Fibroblast of upper back skin (primary cell): ENCODE data around the gene CCDC137.
A peak's percentile ranks its signal among the peaks of the same experiment; 100 is the strongest.

Experiments used
- DNase-seq: peaks from one replicate; pipeline ENCODE4 v3.0.0-alpha.2; 2013

Gene CCDC137

DNA sequence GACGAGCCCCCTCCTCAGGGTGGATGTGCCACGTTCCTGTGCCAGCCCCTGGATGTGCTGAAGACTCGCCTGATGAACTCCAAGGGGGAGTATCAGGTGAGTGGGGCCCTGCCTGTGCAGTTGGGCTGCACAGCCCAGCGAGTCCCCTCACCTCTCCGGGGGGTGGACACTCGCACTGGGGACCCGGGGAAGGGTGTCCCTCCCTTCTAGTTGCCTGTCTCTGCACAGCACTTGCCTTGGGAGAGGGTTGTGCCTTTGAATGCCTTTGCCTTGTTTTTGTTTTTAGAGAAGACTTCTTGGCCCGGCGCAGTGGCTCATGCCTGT, 51.2 kb downstream of the CCDC137 start:
- no peak for DNase-seq

DNA sequence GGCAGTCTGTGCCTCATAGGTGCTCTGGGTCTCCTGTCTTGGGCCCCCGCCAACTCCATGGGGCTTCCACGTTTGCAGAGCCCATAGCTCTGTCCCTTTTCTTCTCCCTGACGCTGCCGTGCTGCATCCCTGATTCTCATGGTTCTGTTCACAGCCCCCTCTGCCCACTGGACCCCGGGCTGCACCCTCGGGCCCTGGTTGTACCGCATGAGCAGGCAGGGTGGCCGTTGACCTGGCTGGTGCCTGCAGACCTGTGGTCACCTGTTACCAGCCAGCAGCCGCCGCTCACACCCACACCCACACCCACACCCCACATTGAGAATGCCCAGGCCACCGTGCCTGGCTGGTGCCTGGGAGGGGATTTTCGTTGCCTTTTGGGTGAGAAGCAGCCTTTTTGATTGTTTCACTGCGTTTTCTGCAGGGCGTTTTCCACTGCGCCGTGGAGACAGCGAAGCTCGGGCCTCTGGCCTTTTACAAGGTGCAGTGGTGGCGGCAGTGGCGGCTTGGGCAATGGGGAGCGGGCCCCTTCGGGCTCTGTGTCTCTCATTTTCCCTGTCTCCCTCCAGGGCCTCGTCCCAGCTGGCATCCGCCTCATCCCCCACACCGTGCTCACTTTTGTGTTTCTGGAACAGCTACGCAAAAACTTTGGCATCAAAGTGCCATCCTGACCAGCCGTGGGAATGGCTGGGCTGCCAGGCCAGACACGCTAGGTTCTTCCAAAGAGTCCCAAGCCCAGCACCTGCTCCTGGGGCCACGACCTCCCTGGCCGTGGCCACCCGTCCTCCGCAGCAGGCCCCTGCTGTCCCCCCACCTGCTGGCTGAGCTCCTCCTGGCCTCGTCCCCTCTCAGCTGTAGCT, 53.1 kb downstream of the CCDC137 start:
- no peak for DNase-seq

DNA sequence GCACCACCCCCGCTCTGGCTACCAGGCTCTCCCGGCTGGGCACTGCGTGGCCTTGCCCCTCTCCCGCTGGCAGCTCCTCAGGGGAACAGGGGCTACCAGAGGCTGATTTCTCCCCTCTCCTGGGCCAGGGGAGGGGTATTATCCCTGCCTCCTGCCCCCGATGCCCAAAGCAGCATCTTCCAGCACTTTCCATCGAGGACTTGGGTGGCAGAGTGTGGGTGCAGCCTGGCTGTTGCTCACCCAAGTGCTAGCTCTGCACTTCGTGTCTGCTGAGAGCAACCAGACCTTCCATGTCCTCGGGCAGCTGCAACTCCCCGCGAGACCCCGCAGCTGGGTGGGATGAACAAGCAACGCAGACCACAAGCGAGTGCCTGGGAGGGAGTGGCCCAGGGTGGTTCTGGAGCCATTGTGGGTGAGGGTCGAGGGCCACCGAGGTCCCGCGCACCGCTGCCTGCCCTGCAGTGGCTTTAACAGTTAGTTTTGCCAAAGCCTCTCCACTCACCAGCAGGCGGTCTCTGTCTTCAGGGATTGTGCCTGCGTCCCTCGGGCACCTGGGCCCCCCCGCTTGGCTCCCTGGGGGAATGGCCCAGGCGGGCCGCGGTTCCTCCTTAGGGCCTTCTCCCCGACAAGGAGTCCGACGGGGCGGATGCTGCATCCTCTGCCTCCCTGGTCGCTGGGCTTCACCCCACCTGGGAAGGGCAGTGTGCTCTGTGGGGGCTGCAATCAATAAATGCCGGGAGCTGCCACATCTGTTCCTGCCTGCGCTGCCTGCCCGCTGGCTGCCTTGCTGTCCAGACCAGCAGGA, 53.9 kb downstream of the CCDC137 start:
- no peak for DNase-seq

DNA sequence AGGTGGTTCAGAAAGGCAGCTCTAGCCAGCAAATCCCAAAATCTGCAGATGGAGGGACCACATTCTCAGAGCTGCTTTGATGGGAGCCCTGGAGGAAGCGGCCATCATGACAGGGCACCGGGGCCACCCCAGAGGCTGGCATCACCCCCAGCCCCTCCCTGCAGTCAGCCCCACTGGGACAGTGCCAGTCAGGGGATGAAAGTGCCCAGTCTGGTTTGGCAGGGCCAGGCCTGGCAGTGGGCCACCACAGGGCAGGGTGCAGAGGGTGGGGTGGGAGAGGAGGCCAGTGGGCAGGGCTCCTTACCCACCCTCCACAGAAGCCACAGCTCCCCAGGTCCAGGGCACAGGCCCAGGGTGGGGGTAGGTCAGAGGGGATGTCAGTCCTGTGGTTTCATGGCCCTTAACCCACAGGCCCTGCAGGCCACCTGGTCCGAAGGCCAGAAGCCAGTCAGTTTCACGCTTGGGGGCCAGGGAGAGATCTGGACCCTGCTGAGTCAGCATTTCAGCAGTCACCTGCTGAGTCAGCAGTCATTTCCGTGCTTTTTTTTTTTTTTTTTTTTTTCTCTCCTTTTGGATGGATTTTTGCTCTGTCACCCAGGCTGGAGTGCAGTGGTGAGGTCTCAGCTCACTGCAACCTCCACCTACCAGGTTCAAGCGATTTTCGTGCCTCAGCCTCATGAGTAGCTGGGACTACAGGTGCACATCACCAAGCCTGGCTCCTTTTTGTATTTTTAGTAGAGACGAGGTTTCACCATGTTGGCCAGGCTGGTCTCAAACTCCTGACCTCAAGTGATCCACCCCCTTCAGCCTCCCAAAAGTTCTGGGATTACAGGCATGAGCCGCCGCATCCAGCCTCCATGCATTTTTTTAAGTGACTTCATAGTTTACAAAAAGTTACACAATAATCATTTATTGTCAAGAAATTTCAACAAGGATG, 55.9 kb downstream of the CCDC137 start:
- peak; percentile 41 for DNase-seq
